WTC11 (cell line): ENCODE results near the gene AARS1. TPM values are rescaled to one million over a fixed set of nuclear protein-coding genes. Genes with fewer than 3 reads are reported as not detected.

Source experiments
- ATAC-seq: fragments of 200-7000 bp; cut with Tn5 transposase; 2 replicates; pipeline ENCODE4 v1.10.0; 2021; ENCODE audit warnings: mild to moderate bottlenecking, moderate library complexity
- CTCF ChIA-PET: fragments of 300-600 bp; sonication (Branson Sonifier 250); formaldehyde crosslinking; loops from one replicate; lab custom pipeline; 2021; ENCODE audit warnings: antibody characterized with exemption; lab: Charles Lee
- POLR2A ChIA-PET: fragments of 350-600 bp; sonication (Branson Sonifier 250); formaldehyde crosslinking; loops from one replicate; lab custom pipeline; 2021; ENCODE audit warnings: antibody characterized with exemption; lab: Charles Lee
- DNase-seq: peaks from one replicate; pipeline ENCODE4 v3.0.0; 2021; ENCODE audit warnings: low spot score
- H3K27ac Mint-ChIP-seq: 2 replicates; pipeline ENCODE4 v1.8.0; 2021; ENCODE audit warnings: mixed read lengths
- H3K27me3 Mint-ChIP-seq: 2 replicates; pipeline ENCODE4 v1.8.0; 2021; ENCODE audit warnings: low read depth, mild to moderate bottlenecking, moderate library complexity, mixed read lengths
- H3K36me3 Mint-ChIP-seq: 2 replicates; pipeline ENCODE4 v1.8.0; 2021; ENCODE audit warnings: mixed read lengths
- H3K4me1 Mint-ChIP-seq: 2 replicates; pipeline ENCODE4 v1.8.0; 2022; ENCODE audit warnings: mixed read lengths
- H3K4me3 Mint-ChIP-seq: 2 replicates; pipeline ENCODE4 v1.8.0; 2021; ENCODE audit warnings: mild to moderate bottlenecking, moderate library complexity, mixed read lengths
- H3K9me3 Mint-ChIP-seq: 2 replicates; pipeline ENCODE4 v1.8.0; 2021; ENCODE audit warnings: mixed read lengths
- ESRRA ChIP-seq: sonication (generic); formaldehyde crosslinking; IDR thresholded peaks from 2 replicates; pipeline ENCODE4 v1.8.1; 2022; ENCODE audit warnings: mild to moderate bottlenecking, missing genetic modification reagents, borderline replicate concordance
- FOXJ3 ChIP-seq: sonication (generic); formaldehyde crosslinking; IDR thresholded peaks from 2 replicates; pipeline ENCODE4 v1.9.0; 2021; ENCODE audit warnings: missing genetic modification reagents, mild to moderate bottlenecking, borderline replicate concordance
- GABPB1 ChIP-seq: sonication (generic); formaldehyde crosslinking; IDR thresholded peaks from 2 replicates; pipeline ENCODE4 v1.8.1; 2023; ENCODE audit warnings: mild to moderate bottlenecking, missing genetic modification reagents
- MAX ChIP-seq: sonication (generic); formaldehyde crosslinking; IDR thresholded peaks from 2 replicates; pipeline ENCODE4 v1.8.0; 2022; ENCODE audit warnings: mild to moderate bottlenecking, missing genetic modification reagents
- MYBL2 ChIP-seq: sonication (generic); formaldehyde crosslinking; IDR thresholded peaks from 2 replicates; pipeline ENCODE4 v1.8.1; 2023; ENCODE audit warnings: mild to moderate bottlenecking, moderate library complexity, missing genetic modification reagents
- NFE2L1 ChIP-seq: sonication (generic); formaldehyde crosslinking; IDR thresholded peaks from 2 replicates; pipeline ENCODE4 v1.8.1; 2023; ENCODE audit warnings: missing genetic modification reagents
- RELA ChIP-seq: sonication (generic); formaldehyde crosslinking; IDR thresholded peaks from 2 replicates; pipeline ENCODE4 v1.8.1; 2022; ENCODE audit warnings: missing genetic modification reagents, mild to moderate bottlenecking, borderline replicate concordance
- SOX15 ChIP-seq: fragments of 250-450 bp; sonication (Bioruptor Pico); IDR thresholded peaks from 2 replicates; pipeline ENCODE4 v1.9.0; 2021; ENCODE audit warnings: mild to moderate bottlenecking
- SP1 ChIP-seq: sonication (generic); formaldehyde crosslinking; conservative IDR thresholded peaks from 2 replicates; pipeline ENCODE4 v1.8.1; 2022; ENCODE audit warnings: missing genetic modification reagents
- ZNF121 ChIP-seq: sonication (generic); formaldehyde crosslinking; IDR thresholded peaks from 2 replicates; pipeline ENCODE4 v1.8.0; 2023; ENCODE audit warnings: missing genetic modification reagents
- ZNF263 ChIP-seq: sonication (generic); formaldehyde crosslinking; IDR thresholded peaks from 2 replicates; pipeline ENCODE4 v1.8.1; 2022; ENCODE audit warnings: low read depth, mild to moderate bottlenecking, moderate library complexity, missing genetic modification reagents
- ZNF423 ChIP-seq: fragments of 250-450 bp; sonication (Bioruptor Pico); IDR thresholded peaks from 2 replicates; pipeline ENCODE4 v2.1.2; 2022; ENCODE audit warnings: mild to moderate bottlenecking, moderate library complexity
- ZSCAN18 ChIP-seq: fragments of 250-450 bp; sonication (Bioruptor Pico); IDR thresholded peaks from 2 replicates; pipeline ENCODE4 v2.1.2; 2022; ENCODE audit warnings: mild to moderate bottlenecking, moderate library complexity
- total RNA-seq: library from RNA; stranded (reverse); gene quantifications from 3 replicates; pipeline ENCODE4 v1.2.3, GENCODE V29; 2021
- TF ChIP-seq, protein P1 (sequence below): sonication (generic); formaldehyde crosslinking; IDR thresholded peaks from 2 replicates; pipeline ENCODE4 v1.8.1; 2022; ENCODE audit warnings: low read depth, missing genetic modification reagents, borderline replicate concordance
- TF ChIP-seq, protein P2 (sequence below): sonication (generic); formaldehyde crosslinking; IDR thresholded peaks from 2 replicates; pipeline ENCODE4 v1.8.1; 2022; ENCODE audit warnings: low read depth, mild to moderate bottlenecking, moderate library complexity, missing genetic modification reagents, borderline replicate concordance
- TF ChIP-seq, protein P3 (sequence below): sonication (generic); formaldehyde crosslinking; IDR thresholded peaks from 2 replicates; pipeline ENCODE4 v1.8.0; 2023; ENCODE audit warnings: missing genetic modification reagents, mild to moderate bottlenecking, borderline replicate concordance
- TF ChIP-seq, protein P4 (sequence below): fragments of 200-600 bp; IDR thresholded peaks from 2 replicates; pipeline ENCODE4 v1.8.0; 2022; ENCODE audit warnings: antibody characterized with exemption
- TF ChIP-seq, protein P5 (sequence below): sonication (generic); formaldehyde crosslinking; IDR thresholded peaks from 2 replicates; pipeline ENCODE4 v1.8.0; 2023; ENCODE audit warnings: mild to moderate bottlenecking, missing genetic modification reagents

AARS1 gene
- total RNA-seq, 1 experiment from 2014 or later: 214 TPM

GRCh38 chr16:70251629-70252354 is 37.5 kb downstream of the AARS1 start, which contains the start of gene EXOSC6 (continued):
- peak; percentile 79 for TF ChIP-seq SP1

- Mint-ChIP-seq H3K4me1 (peaks cover 6% of the 10 kb centered on the region), H3K9me3 (no peaks in the 10 kb centered on the region), H3K27ac (no peak overlapping the region), H3K36me3 (peaks cover 33% of the 10 kb centered on the region), H3K4me3 (peak overlapping the region; percentile 77), H3K27me3 (no peaks in the 10 kb centered on the region; the same call in 1 of the 2 replicates)
- ChIA-PET CTCF (interaction anchor here (1.0 to 3.2 kb wide), 10 partner anchors 9 to 445 kb away, joined by 3 to 26 read pairs (median 6); partner anchors contain the start of gene AARS1), POLR2A (interaction anchor here (0.6 to 1.8 kb wide), 7 partner anchors 29 to 131 kb away, joined by 3 to 9 read pairs (median 3); partner anchors contain the start of gene AARS1)
- ATAC-seq: peak; percentile 16
- peak; percentile 57 for DNase-seq
- TF ChIP-seq, protein P1, sequence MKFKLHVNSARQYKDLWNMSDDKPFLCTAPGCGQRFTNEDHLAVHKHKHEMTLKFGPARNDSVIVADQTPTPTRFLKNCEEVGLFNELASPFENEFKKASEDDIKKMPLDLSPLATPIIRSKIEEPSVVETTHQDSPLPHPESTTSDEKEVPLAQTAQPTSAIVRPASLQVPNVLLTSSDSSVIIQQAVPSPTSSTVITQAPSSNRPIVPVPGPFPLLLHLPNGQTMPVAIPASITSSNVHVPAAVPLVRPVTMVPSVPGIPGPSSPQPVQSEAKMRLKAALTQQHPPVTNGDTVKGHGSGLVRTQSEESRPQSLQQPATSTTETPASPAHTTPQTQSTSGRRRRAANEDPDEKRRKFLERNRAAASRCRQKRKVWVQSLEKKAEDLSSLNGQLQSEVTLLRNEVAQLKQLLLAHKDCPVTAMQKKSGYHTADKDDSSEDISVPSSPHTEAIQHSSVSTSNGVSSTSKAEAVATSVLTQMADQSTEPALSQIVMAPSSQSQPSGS (CRISPR knock-in tag): 0 out of 2 replicates have a peak, but pooled peaks have one; percentile 22
- peak; percentile 83 for TF ChIP-seq NFE2L1 (CRISPR knock-in tag)
- TF ChIP-seq ZNF423 (CRISPR knock-in tag): peak; percentile 28; the same call in 1 of the 2 replicates
- TF ChIP-seq, protein P2, sequence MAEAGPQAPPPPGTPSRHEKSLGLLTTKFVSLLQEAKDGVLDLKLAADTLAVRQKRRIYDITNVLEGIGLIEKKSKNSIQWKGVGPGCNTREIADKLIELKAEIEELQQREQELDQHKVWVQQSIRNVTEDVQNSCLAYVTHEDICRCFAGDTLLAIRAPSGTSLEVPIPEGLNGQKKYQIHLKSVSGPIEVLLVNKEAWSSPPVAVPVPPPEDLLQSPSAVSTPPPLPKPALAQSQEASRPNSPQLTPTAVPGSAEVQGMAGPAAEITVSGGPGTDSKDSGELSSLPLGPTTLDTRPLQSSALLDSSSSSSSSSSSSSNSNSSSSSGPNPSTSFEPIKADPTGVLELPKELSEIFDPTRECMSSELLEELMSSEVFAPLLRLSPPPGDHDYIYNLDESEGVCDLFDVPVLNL: peak; percentile 85; the same call in 1 of the 2 replicates
- peak; percentile 54; the same call in 1 of the 2 replicates for TF ChIP-seq ESRRA (CRISPR knock-in tag)
- peak; percentile 54; the same call in 1 of the 2 replicates for TF ChIP-seq MAX (CRISPR knock-in tag)
- TF ChIP-seq ZNF121 (CRISPR knock-in tag): no peak
- peak; percentile 53; the same call in 1 of the 2 replicates for TF ChIP-seq GABPB1 (CRISPR knock-in tag)
- TF ChIP-seq SOX15 (CRISPR knock-in tag): no peak
- no peak for TF ChIP-seq ZSCAN18
- TF ChIP-seq, protein P3, sequence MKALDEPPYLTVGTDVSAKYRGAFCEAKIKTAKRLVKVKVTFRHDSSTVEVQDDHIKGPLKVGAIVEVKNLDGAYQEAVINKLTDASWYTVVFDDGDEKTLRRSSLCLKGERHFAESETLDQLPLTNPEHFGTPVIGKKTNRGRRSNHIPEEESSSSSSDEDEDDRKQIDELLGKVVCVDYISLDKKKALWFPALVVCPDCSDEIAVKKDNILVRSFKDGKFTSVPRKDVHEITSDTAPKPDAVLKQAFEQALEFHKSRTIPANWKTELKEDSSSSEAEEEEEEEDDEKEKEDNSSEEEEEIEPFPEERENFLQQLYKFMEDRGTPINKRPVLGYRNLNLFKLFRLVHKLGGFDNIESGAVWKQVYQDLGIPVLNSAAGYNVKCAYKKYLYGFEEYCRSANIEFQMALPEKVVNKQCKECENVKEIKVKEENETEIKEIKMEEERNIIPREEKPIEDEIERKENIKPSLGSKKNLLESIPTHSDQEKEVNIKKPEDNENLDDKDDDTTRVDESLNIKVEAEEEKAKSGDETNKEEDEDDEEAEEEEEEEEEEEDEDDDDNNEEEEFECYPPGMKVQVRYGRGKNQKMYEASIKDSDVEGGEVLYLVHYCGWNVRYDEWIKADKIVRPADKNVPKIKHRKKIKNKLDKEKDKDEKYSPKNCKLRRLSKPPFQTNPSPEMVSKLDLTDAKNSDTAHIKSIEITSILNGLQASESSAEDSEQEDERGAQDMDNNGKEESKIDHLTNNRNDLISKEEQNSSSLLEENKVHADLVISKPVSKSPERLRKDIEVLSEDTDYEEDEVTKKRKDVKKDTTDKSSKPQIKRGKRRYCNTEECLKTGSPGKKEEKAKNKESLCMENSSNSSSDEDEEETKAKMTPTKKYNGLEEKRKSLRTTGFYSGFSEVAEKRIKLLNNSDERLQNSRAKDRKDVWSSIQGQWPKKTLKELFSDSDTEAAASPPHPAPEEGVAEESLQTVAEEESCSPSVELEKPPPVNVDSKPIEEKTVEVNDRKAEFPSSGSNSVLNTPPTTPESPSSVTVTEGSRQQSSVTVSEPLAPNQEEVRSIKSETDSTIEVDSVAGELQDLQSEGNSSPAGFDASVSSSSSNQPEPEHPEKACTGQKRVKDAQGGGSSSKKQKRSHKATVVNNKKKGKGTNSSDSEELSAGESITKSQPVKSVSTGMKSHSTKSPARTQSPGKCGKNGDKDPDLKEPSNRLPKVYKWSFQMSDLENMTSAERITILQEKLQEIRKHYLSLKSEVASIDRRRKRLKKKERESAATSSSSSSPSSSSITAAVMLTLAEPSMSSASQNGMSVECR (CRISPR knock-in tag): 0 out of 2 replicates have a peak, but pooled peaks have one; percentile 57
- TF ChIP-seq FOXJ3 (CRISPR knock-in tag): no peak
- TF ChIP-seq, protein P4, sequence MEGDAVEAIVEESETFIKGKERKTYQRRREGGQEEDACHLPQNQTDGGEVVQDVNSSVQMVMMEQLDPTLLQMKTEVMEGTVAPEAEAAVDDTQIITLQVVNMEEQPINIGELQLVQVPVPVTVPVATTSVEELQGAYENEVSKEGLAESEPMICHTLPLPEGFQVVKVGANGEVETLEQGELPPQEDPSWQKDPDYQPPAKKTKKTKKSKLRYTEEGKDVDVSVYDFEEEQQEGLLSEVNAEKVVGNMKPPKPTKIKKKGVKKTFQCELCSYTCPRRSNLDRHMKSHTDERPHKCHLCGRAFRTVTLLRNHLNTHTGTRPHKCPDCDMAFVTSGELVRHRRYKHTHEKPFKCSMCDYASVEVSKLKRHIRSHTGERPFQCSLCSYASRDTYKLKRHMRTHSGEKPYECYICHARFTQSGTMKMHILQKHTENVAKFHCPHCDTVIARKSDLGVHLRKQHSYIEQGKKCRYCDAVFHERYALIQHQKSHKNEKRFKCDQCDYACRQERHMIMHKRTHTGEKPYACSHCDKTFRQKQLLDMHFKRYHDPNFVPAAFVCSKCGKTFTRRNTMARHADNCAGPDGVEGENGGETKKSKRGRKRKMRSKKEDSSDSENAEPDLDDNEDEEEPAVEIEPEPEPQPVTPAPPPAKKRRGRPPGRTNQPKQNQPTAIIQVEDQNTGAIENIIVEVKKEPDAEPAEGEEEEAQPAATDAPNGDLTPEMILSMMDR: no peak
- TF ChIP-seq, protein P5, sequence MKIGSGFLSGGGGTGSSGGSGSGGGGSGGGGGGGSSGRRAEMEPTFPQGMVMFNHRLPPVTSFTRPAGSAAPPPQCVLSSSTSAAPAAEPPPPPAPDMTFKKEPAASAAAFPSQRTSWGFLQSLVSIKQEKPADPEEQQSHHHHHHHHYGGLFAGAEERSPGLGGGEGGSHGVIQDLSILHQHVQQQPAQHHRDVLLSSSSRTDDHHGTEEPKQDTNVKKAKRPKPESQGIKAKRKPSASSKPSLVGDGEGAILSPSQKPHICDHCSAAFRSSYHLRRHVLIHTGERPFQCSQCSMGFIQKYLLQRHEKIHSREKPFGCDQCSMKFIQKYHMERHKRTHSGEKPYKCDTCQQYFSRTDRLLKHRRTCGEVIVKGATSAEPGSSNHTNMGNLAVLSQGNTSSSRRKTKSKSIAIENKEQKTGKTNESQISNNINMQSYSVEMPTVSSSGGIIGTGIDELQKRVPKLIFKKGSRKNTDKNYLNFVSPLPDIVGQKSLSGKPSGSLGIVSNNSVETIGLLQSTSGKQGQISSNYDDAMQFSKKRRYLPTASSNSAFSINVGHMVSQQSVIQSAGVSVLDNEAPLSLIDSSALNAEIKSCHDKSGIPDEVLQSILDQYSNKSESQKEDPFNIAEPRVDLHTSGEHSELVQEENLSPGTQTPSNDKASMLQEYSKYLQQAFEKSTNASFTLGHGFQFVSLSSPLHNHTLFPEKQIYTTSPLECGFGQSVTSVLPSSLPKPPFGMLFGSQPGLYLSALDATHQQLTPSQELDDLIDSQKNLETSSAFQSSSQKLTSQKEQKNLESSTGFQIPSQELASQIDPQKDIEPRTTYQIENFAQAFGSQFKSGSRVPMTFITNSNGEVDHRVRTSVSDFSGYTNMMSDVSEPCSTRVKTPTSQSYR: no peak
- peak; percentile 58; the same call in 1 of the 2 replicates for TF ChIP-seq RELA
- peak; percentile 79; the same call in 1 of the 2 replicates for TF ChIP-seq MYBL2 (CRISPR knock-in tag)
- 0 out of 2 replicates have a peak, but pooled peaks have one; percentile 36 for TF ChIP-seq ZNF263 (CRISPR knock-in tag)
Observed at GRCh38 chr16:70250748-70251628, 38.3 kb downstream of the AARS1 start.
